H1 (cell line): ENCODE measurements around the gene PGGHG. TPM values are rescaled to one million over a fixed set of nuclear protein-coding genes. Genes with fewer than 3 reads are reported as not detected.

Source experiments
- CTCF ChIA-PET: fragments of 300-600 bp; sonication (Branson Sonifier 250); formaldehyde crosslinking; loops from one replicate; lab custom pipeline; 2021; ENCODE audit not compliant: partially characterized antibody; lab: Charles Lee
- POLR2A ChIA-PET: fragments of 300-600 bp; sonication (Branson Sonifier 250); formaldehyde crosslinking; loops from one replicate; lab custom pipeline; 2021; ENCODE audit warnings: inconsistent platforms; ENCODE audit not compliant: partially characterized antibody; lab: Charles Lee
- DNase-seq, 2 experiments: peaks; one replicate each; pipeline versions ENCODE4 v3.0.0 to v3.0.0-alpha.2; 2010 to 2022; ENCODE audit warnings: low spot score in 2 of 2, low read depth in 1 of 2, mixed read lengths in 1 of 2
- FAIRE-seq: peaks from 2 replicates; lab custom pipeline; 2011; peaks lifted over from hg19 to GRCh38; lab: Jason Lieb, UNC
- H2AFZ ChIP-seq: 2 replicates; pipeline ENCODE4 v1.8.1; 2012; ENCODE audit warnings: low read length, inconsistent platforms
- H2AK5ac ChIP-seq: 2 replicates; pipeline ENCODE4 v1.6.1; 2013; ENCODE audit warnings: low read depth, low read length
- H2BK120ac ChIP-seq: replicated peaks from 2 replicates; pipeline ENCODE3; 2013; ENCODE audit warnings: low read depth, low read length, inconsistent platforms
- H2BK12ac ChIP-seq: 2 replicates; pipeline ENCODE4 v1.6.1; 2013; ENCODE audit warnings: low read depth, low read length
- H2BK15ac ChIP-seq: 2 replicates; pipeline ENCODE4 v1.6.1; 2013; ENCODE audit warnings: low read length
- H2BK20ac ChIP-seq: 2 replicates; pipeline ENCODE4 v1.6.1; 2013; ENCODE audit warnings: low read length
- H2BK5ac ChIP-seq: 2 replicates; pipeline ENCODE4 v1.6.1; 2013; ENCODE audit warnings: low read depth, low read length
- H3K14ac ChIP-seq: 2 replicates; pipeline ENCODE4 v1.6.1; 2013; ENCODE audit warnings: inconsistent platforms; ENCODE audit not compliant: insufficient read length
- H3K18ac ChIP-seq: 2 replicates; pipeline ENCODE4 v1.6.1; 2013; ENCODE audit warnings: low read length; ENCODE audit errors: extremely low read depth
- H3K23ac ChIP-seq: 2 replicates; pipeline ENCODE4 v1.6.1; 2013; ENCODE audit warnings: inconsistent platforms; ENCODE audit not compliant: insufficient read length
- H3K23me2 ChIP-seq: 2 replicates; pipeline ENCODE4 v1.6.1; 2013; ENCODE audit warnings: low read depth, low read length
- H3K27ac ChIP-seq: 2 replicates; pipeline ENCODE4 v1.6.1; 2011; ENCODE audit warnings: low read depth, low read length, inconsistent platforms
- H3K27me3 ChIP-seq, 4 experiments: replicated peaks in 1 of 4; 1 replicate in 1 of 4; 2 replicates in 3 of 4; pipeline versions ENCODE4 v1.6.1 to v1.8.1; 2011 to 2013; ENCODE audit warnings: low read length in 3 of 4, mild to moderate bottlenecking in 3 of 4, inconsistent platforms in 2 of 4, mixed read lengths in 2 of 4, moderate library complexity in 1 of 4; ENCODE audit not compliant: control insufficient read depth in 3 of 4, insufficient read depth in 3 of 4; ENCODE audit errors: extremely low read depth in 1 of 4
- H3K36me3 ChIP-seq, 4 experiments: 2 replicates each; pipeline versions ENCODE4 v1.6.1 to v1.8.1; 2011 to 2013; ENCODE audit warnings: mild to moderate bottlenecking in 4 of 4, low read length in 3 of 4, moderate library complexity in 2 of 4, control low read depth in 1 of 4, inconsistent platforms in 1 of 4; ENCODE audit not compliant: insufficient read depth in 4 of 4, control insufficient read depth in 2 of 4
- H3K4ac ChIP-seq: replicated peaks from 2 replicates; pipeline ENCODE3; 2013; ENCODE audit warnings: low read length, low read depth, mixed read lengths, inconsistent platforms; ENCODE audit not compliant: insufficient read length
- H3K4me1 ChIP-seq, 4 experiments: replicated peaks in 1 of 4; 1 replicate in 1 of 4; 2 replicates in 3 of 4; pipeline versions ENCODE4 v1.6.1 to v1.8.1; 2011 to 2013; ENCODE audit warnings: low read length in 3 of 4, inconsistent platforms in 2 of 4, mixed read lengths in 1 of 4; ENCODE audit not compliant: insufficient read depth in 4 of 4, control insufficient read depth in 3 of 4
- H3K4me2 ChIP-seq, 2 experiments: 2 replicates each; pipeline versions ENCODE4 v1.6.1 to v1.8.1; 2011 to 2013; ENCODE audit warnings: low read depth in 2 of 2, low read length in 2 of 2, control low read depth in 1 of 2, inconsistent platforms in 1 of 2, mild to moderate bottlenecking in 1 of 2; ENCODE audit not compliant: insufficient read depth in 1 of 2
- H3K4me3 ChIP-seq, 4 experiments: fragments of 200-600, 300-600 bp in 1 of 4; sonication (generic), shearing (Covaris generic), sonication (Bioruptor Twin) in 1 of 4; 2 replicates each; pipeline versions ENCODE4 v1.5.1 to v1.8.1; 2011 to 2016; ENCODE audit warnings: low read length in 4 of 4, low read depth in 3 of 4, control low read depth in 2 of 4, inconsistent platforms in 2 of 4, mild to moderate bottlenecking in 2 of 4, mixed read lengths in 1 of 4, moderate library complexity in 1 of 4; ENCODE audit not compliant: insufficient read depth in 2 of 4; ENCODE audit errors: extremely low read depth in 1 of 4
- H3K56ac ChIP-seq: replicated peaks from 2 replicates; pipeline ENCODE3; 2013; ENCODE audit warnings: low read depth, mild to moderate bottlenecking, mixed read lengths, low read length, inconsistent platforms; ENCODE audit not compliant: insufficient read length
- H3K79me1 ChIP-seq: 2 replicates; pipeline ENCODE4 v1.6.1; 2013; ENCODE audit warnings: low read depth, low read length, control low read depth
- H3K79me2 ChIP-seq, 2 experiments: 2 replicates each; pipeline versions ENCODE4 v1.6.1 to v1.8.1; 2012 to 2013; ENCODE audit warnings: low read length in 2 of 2, mild to moderate bottlenecking in 2 of 2, inconsistent platforms in 1 of 2; ENCODE audit not compliant: insufficient read depth in 2 of 2, control insufficient read depth in 1 of 2
- H3K9ac ChIP-seq, 4 experiments: replicated peaks in 1 of 4; 1 replicate in 1 of 4; 2 replicates in 3 of 4; pipeline versions ENCODE4 v1.6.1 to v1.8.1; 2011 to 2013; ENCODE audit warnings: low read depth in 3 of 4, low read length in 3 of 4, control low read depth in 2 of 4, mild to moderate bottlenecking in 2 of 4, moderate library complexity in 2 of 4, inconsistent platforms in 1 of 4; ENCODE audit errors: extremely low read depth in 1 of 4
- H3K9me3 ChIP-seq, 2 experiments: 2 replicates each; pipeline versions ENCODE4 v1.6.1 to v1.8.1; 2012 to 2013; ENCODE audit warnings: mild to moderate bottlenecking in 2 of 2, moderate library complexity in 2 of 2, control low read depth in 1 of 2, inconsistent platforms in 1 of 2, low read depth in 1 of 2, low read length in 1 of 2, mixed read lengths in 1 of 2; ENCODE audit not compliant: insufficient read depth in 2 of 2
- H4K20me1 ChIP-seq, 2 experiments: replicated peaks in 1 of 2; 2 replicates each; pipeline versions ENCODE3 to v1.8.1; 2011 to 2013; ENCODE audit warnings: inconsistent platforms in 2 of 2, low read length in 2 of 2, mild to moderate bottlenecking in 1 of 2; ENCODE audit not compliant: insufficient read depth in 2 of 2, control insufficient read depth in 1 of 2
- H4K5ac ChIP-seq: 2 replicates; pipeline ENCODE4 v1.6.1; 2013; ENCODE audit warnings: low read length, low read depth, mixed read lengths, inconsistent platforms; ENCODE audit not compliant: insufficient read length
- H4K8ac ChIP-seq: 2 replicates; pipeline ENCODE4 v1.8.0; 2013; ENCODE audit warnings: mild to moderate bottlenecking, moderate library complexity, low read length, inconsistent platforms; ENCODE audit not compliant: insufficient read depth; ENCODE audit errors: extremely low read depth
- H4K91ac ChIP-seq: replicated peaks from 2 replicates; pipeline ENCODE3; 2013; ENCODE audit warnings: low read length, mixed read lengths, inconsistent platforms; ENCODE audit not compliant: insufficient read length
- RFX5 ChIP-seq: IDR thresholded peaks from 2 replicates; pipeline ENCODE4 v1.6.1; 2011; ENCODE audit warnings: low read depth, low read length, improper control_type of control experiment, borderline replicate concordance
- WGBS, 2 experiments: shearing (Covaris generic) in 1 of 2; methylation state at CpG; one replicate each; pipeline versions ENCODE4 v1.1.6 to v1.1.7; 2013 to 2015; ENCODE audit warnings: low lambda C conversion rate in 2 of 2, mixed read lengths in 2 of 2, inconsistent platforms in 1 of 2, low coverage in 1 of 2, missing lambda C conversion rate in 1 of 2; ENCODE audit not compliant: insufficient replicate concordance in 2 of 2, insufficient coverage in 1 of 2, insufficient read length in 1 of 2; ENCODE audit errors: extremely low coverage in 1 of 2, missing lambda C conversion rate in 1 of 2; 5-methylcytosine and 5-hydroxymethylcytosine counted together
- polyA plus RNA-seq, 7 experiments: library from polyadenylated mRNA; depleted of rRNA in 3 of 7; stranded (reverse) in 5 of 7; unstranded in 2 of 7; fragments of >200 nt in 5 of 7; fragments of 200-250 nt in 2 of 7; gene quantifications; 1 replicate in 5 of 7; 2 replicates in 1 of 7; 4 replicates in 1 of 7; pipeline versions ENCODE4 v1.2.1 to v1.2.3, GENCODE V29; 2011 to 2013; ENCODE audit warnings: missing spikeins in 2 of 7, mixed read lengths in 2 of 7
- total RNA-seq: library from RNA; stranded (reverse); fragmentation: NEBNext Ultra II Directional; extraction: Animal tissue kit (Norgen Biotek cat#: 25700); gene quantifications from 2 replicates; pipeline ENCODE4 v1.2.1, GENCODE V29; 2021

Gene PGGHG
- total and polyA plus RNA-seq, 2 of the 8 experiments (the other 6 are each of a cell fraction or from before 2014, with no cell fraction given), result 34.8 to 60.7 TPM

- peaks cover 9 to 46% (median 33%) of the 10 kb centered on the region in 4 experiments for H3K4me1 ChIP-seq
- WGBS, 2 experiments, result 31% methylated on average over 7 of the region's 7 CpGs; no CpG with 5 or more reads in 1 of the 2 experiments
- DNase-seq (no peak), FAIRE-seq (no peak)
- no peak overlapping the region for H3K9ac ChIP-seq
- no peak overlapping the region for H2BK15ac ChIP-seq
- no peak overlapping the region for H2AK5ac ChIP-seq
- H3K79me2 ChIP-seq, result peaks cover 0 to 21% of the 10 kb centered on the region in 2 experiments; a peak in 2 of 4 replicates
- no peaks in the 10 kb centered on the region for H3K9me3 ChIP-seq
- no peak overlapping the region for H3K14ac ChIP-seq
- no peak overlapping the region for H3K23ac ChIP-seq
- no peak overlapping the region for H4K91ac ChIP-seq
- no peak overlapping the region for H2BK120ac ChIP-seq
- H2AFZ ChIP-seq, result no peak overlapping the region
- H2BK5ac ChIP-seq, result no peak overlapping the region
- H3K27me3 ChIP-seq, result no peaks in the 10 kb centered on the region
- H3K18ac ChIP-seq, result no peak overlapping the region
- POLR2A ChIA-PET, result interaction anchor here (0.7 to 4.0 kb wide), 18 partner anchors 10 to 109 kb away, joined by 3 to 33 read pairs (median 4); partner anchors contain the start of genes BET1L, IFITM2 and RIC8A
- H3K56ac ChIP-seq, result no peak overlapping the region
- H2BK20ac ChIP-seq, result no peak overlapping the region
- H3K4me3 ChIP-seq, result peak overlapping the region in 2 of 4 experiments; percentile 71 to 81; a peak in 5 of 8 replicates
- H4K5ac ChIP-seq, result no peak overlapping the region
- CTCF ChIA-PET, result interaction anchor here (0.6 to 4.2 kb wide), 23 partner anchors 8 to 88 kb away, joined by 3 to 33 read pairs (median 5); partner anchors contain the start of genes IFITM2 and IFITM5
- H3K23me2 ChIP-seq, result peaks cover 18% of the 10 kb centered on the region; the same call in 1 of the 2 replicates
- H3K4me2 ChIP-seq, result peak overlapping the region; percentile 75 to 89
- H3K4ac ChIP-seq, result no peak overlapping the region
- H3K36me3 ChIP-seq, result peaks cover 0 to 4% (median 0%) of the 10 kb centered on the region in 4 experiments; a peak in 1 of 8 replicates
- H4K8ac ChIP-seq, result no peak overlapping the region
- H3K79me1 ChIP-seq, result no peaks in the 10 kb centered on the region
- no peak overlapping the region for H2BK12ac ChIP-seq
- H4K20me1 ChIP-seq, result peaks cover 0 to 5% of the 10 kb centered on the region in 2 experiments
- no peak overlapping the region for H3K27ac ChIP-seq
- TF ChIP-seq RFX5, result no peak
Measured at GRCh38 chr11:316891-317301, 28.0 kb downstream of the PGGHG start.
